MV-4-11 (cell line): ENCODE measurements around the gene PTPRS.
"Not testable (repeated sequence)": the region's sequence is repeated elsewhere in the genome, so short reads cannot be mapped to it uniquely, and the experiment has no call there.

Source experiments
- DNase-seq: peaks from one replicate; lab custom pipeline; 2025; lab: John Stamatoyannopoulos, UW

PTPRS gene

GRCh38 chr19:5340637-5341447 lies at the start of gene PTPRS:
Gene PTPRS (minus strand): TSS chr19:5340812. CDS start chr19:5286140, 54,672 bp downstream.
- DNase-seq, result no peak

- no peak for DNase-seq
Observed at GRCh38 chr19:5389353-5389752, 48.7 kb upstream of the PTPRS start.

- no peak for DNase-seq
Observed at GRCh38 chr19:5387472-5387871, 46.9 kb upstream of the PTPRS start.

GRCh38 chr19:5386841-5387240 lies 46.2 kb upstream of the PTPRS start:
- DNase-seq, result no peak

- not testable (repeated sequence) for DNase-seq
Observed at GRCh38 chr19:5381197-5381596, 40.6 kb upstream of the PTPRS start.

GRCh38 chr19:5380215-5380919 lies 39.8 kb upstream of the PTPRS start:
- DNase-seq, result no peak

GRCh38 chr19:5376928-5377327 lies 36.3 kb upstream of the PTPRS start:
- DNase-seq, result no peak

- DNase-seq, result no peak
Observed at GRCh38 chr19:5372572-5373200, 32.1 kb upstream of the PTPRS start.

- DNase-seq, result no peak
Observed at GRCh38 chr19:5369962-5370367, 29.4 kb upstream of the PTPRS start.

GRCh38 chr19:5369304-5369703 lies 28.7 kb upstream of the PTPRS start:
- no peak for DNase-seq

- no peak for DNase-seq
Observed at GRCh38 chr19:5367530-5368133, 27.0 kb upstream of the PTPRS start.

GRCh38 chr19:5365905-5366304 lies 25.3 kb upstream of the PTPRS start:
- no peak for DNase-seq

- no peak for DNase-seq
Observed at GRCh38 chr19:5364674-5365073, 24.1 kb upstream of the PTPRS start.

GRCh38 chr19:5361839-5362238 lies 21.2 kb upstream of the PTPRS start:
- not testable (repeated sequence) for DNase-seq

GRCh38 chr19:5361407-5361806 lies 20.8 kb upstream of the PTPRS start:
- no peak for DNase-seq

- DNase-seq, result no peak
Observed at GRCh38 chr19:5360003-5360780, 19.6 kb upstream of the PTPRS start.

- DNase-seq, result no peak
Observed at GRCh38 chr19:5358173-5358800, 17.7 kb upstream of the PTPRS start.

GRCh38 chr19:5357584-5357983 lies 17.0 kb upstream of the PTPRS start:
- DNase-seq, result no peak

GRCh38 chr19:5356918-5357317 lies 16.3 kb upstream of the PTPRS start:
- DNase-seq, result no peak

GRCh38 chr19:5356428-5356827 lies 15.8 kb upstream of the PTPRS start:
- no peak for DNase-seq

GRCh38 chr19:5355693-5356092 lies 15.1 kb upstream of the PTPRS start:
- DNase-seq, result no peak
